ENCODE data around the gene PRR35. TPM values are rescaled to one million over a fixed set of nuclear protein-coding genes. Genes with fewer than 3 reads are reported as not detected.

PRR35 gene
- total RNA-seq, 4 donors from 2014 or later, result not detected

DNA sequence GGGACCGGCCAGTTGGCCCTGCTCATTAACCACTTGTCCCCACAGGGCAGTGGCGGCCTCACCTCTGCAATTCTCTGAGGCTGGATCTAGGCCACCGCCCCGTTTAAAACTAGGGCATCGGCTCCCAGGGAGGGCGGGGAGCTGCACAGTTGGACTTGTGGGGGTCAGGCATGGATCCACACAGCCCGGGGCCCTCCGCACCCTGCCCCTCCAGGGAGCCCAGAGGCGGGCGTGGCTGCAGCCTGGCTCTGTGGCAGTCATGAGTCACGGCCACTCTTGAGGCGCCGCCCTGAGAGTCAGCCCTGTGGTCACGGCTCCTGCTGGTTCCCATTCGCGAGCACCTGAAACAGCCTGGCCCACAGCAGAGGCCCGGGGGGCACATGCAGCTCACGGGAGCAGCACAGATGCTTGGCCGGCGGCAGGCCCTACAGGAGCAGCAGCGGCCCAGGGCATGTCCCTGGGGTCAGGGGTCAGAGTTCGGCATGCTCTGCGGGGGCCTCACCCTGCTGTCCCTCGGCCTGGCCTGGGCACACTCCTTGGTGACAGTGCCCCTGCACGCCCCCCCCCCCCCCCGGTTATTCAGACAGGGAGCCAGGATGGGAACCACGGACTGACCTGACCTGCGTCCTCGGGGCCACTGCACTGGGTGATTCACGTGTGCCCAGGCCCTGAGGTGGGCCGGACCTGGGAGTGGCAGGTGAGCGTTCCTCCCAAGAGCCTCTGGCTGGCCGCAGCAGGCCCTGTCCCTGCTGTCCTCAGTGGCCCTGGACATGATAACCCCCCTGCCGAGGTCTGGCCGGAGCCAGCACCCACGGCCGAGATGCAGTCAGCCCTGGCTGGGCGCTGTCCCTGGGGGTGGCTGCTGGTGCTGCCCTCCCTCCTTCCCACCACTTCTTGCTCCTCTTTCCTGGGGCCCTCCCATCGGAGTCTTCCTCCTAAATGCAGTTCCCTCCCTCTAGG lies 24.5 kb upstream of the PRR35 start:
- TF ChIP-seq, protein P1, sequence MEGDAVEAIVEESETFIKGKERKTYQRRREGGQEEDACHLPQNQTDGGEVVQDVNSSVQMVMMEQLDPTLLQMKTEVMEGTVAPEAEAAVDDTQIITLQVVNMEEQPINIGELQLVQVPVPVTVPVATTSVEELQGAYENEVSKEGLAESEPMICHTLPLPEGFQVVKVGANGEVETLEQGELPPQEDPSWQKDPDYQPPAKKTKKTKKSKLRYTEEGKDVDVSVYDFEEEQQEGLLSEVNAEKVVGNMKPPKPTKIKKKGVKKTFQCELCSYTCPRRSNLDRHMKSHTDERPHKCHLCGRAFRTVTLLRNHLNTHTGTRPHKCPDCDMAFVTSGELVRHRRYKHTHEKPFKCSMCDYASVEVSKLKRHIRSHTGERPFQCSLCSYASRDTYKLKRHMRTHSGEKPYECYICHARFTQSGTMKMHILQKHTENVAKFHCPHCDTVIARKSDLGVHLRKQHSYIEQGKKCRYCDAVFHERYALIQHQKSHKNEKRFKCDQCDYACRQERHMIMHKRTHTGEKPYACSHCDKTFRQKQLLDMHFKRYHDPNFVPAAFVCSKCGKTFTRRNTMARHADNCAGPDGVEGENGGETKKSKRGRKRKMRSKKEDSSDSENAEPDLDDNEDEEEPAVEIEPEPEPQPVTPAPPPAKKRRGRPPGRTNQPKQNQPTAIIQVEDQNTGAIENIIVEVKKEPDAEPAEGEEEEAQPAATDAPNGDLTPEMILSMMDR (IDR thresholded peaks at IDR 0.05; ENCODE audit: low read depth), result no peak

DNA sequence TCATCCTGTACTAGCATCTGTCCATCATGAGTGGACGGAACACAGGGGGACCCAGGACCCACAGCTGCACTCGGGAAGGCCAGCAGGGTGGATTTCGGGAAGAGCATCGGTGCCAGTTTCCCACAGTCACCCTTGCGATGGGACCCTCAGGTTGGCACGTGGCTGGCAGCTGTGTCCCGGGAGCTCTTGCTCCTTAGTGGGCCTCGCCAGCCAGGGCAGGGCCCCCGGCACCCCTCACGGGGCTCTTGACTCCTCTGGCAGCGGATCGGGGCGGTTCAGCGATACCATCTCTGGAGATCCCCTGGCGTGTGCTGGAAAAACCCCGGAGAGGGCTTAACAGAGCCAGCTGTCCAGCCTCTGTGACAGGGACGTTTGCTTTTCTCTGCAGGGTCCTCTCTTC lies 23.4 kb upstream of the PRR35 start:
- TF ChIP-seq, protein P1 (IDR thresholded peaks at IDR 0.05; ENCODE audit: low read depth), result no peak

DNA sequence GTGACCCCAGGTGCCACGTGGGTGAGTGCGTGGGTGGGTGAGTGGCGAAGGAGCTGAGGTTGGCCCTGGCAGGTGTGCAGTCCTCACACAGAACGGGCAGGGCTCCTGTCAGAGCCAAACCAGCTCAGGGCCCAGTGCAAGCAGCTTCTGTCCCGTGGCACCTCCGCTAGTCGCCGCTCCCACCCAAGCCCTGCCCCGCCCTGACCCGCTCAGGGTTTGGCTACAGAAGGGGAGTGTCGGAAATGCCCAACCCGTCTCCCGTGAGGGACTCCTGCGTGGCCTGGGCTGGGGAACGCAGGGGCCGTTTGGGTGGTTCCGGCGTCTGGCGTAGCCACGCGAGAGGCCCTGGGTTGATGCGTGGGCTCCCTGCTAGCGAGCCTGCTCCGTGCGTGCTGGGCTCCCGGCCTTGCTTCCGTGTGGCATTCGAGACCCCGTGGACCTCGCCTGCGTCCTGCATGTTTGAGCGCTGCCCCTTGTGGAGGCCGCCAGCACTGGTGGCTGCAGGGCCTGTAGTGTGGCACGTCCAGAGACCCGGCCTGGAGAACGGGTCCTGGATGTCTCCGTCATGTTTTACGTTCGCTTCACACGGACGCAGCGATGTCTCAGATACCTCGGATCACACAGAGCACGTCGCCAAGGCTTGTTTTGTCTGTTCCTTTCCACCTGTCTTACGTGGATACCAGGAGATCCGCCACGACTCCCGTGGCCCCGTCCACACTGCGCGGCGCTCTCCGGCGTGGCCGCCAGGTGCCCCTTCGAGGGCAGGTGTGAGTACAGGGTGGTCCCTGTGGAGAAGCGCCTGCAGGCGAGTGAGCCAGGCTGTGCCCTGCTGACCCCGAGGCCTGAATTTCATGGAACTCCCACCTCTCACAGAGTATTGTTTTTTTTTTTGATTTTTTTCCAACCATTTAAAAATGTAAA lies 22.5 kb upstream of the PRR35 start:
- TF ChIP-seq, protein P1 (IDR thresholded peaks at IDR 0.05; ENCODE audit: low read depth), result no peak

DNA sequence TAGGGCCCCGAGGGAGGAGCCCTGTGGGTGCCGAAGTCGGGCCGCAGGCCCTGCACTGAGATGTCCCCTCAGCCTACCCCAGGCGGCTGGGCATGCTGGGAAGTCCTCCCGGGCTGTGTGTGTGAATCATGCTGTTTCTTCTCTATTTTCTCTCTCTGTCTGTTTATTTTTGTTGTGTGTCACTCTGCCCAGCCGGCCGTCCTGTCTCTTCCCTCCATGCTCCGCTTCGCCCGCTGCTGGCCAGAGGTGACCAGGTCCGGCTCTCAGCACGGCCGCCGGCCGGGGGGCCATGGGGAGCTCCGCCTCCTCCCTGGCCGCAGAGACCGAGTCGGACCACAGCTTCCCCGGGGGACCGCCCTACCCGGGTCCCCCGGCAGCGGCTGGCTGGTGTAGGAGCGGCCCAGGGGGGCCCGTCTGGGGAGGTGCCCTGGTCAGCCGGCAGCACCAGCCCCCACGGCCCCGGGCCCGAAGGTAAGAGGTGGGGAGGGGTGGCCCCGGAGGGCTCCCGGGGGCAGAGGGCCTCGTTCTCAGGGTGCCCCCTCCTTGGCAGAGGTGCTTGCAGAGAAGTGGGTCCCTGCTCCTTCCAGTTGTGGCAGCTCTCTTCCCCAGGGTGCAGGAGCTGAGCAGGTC lies 20.2 kb upstream of the PRR35 start:
- TF ChIP-seq, protein P1 (IDR thresholded peaks at IDR 0.05; ENCODE audit: low read depth), result no peak

DNA sequence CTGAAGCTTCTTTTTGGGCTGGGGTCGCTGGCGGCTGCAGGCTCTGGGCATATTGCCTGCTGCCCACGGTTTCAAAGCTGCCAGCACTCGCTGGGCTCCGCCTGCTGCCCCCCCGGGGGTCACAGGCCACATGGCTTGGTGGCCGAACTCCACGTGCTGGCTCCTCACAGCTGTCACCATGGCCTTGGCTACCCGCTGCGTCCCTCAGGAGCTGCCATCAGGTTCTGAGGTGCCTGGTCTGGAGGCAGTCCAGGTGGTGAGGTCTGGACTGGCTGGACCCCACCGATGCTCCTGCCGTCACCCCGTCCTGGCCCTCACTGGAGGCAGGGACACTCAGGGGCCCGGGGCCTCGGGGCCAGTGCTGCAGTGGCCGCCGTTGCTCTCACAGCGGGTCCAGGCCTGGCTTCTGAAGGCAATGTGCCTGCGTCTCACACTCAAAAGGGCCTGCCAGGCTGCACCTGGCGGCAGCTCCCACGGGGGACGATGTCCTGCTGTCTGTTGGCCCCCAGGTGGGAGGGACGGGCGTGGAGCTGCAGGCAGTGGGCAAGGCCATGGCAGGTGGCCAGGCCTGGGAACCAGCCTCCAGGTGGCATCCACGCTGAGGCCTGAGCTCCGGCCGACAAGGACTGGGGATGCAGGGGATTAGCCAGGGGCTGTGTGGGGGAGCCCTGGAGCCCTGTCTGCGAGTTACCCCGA lies 19.4 kb upstream of the PRR35 start:
- TF ChIP-seq, protein P1 (IDR thresholded peaks at IDR 0.05; ENCODE audit: low read depth), result no peak

DNA sequence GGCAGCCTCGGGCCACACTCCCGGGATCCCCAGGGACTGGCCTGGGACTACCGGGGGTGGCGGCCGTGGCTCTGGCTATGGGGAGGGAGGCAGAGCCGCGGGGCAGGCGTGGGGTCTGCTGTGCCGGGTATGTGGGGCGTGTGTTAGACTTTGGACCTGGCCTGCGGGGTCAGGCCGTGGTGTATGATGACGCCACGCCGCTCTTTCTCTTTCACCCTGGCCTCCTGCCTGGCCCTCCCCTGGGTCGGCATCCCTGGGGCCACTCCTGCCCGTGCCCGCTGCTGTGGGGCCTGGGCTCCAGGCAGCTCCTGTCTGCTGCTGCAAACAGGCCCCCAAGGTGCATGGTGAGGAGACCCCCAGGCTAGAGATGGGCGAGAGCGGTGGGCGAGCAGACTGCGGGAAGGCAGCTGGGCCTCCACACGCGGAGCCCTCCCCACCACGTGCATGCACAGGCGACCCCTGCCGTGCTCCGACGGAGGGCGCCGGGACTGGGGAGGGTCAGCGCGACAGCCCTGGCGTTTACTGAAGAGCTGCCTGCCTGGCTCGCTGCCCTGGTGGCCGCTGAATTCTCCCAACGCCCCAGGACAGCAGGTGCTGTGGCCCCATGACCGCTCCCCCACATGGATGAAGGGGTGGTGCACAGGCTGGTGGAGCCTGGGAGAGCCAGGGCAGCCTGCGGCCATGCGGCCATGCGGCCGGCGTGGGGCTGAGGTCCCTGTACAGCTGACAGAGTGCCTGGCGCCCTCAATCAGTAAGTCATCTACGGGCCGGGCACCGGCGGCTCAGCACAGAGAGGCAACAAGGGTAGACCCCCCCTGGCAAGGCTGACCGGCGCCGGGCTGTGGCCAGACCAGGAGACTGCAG lies 16.7 kb upstream of the PRR35 start:
- TF ChIP-seq, protein P1 (IDR thresholded peaks at IDR 0.05; ENCODE audit: low read depth), result no peak

Data from subcutaneous adipose tissue (tissue), 4 donors.